OCI-LY3 (cell line): ENCODE data around the gene CPNE4.

ENCODE experiments used
- CTCF ChIP-seq: fragments of 200-600, 300-600 bp; sonication (generic); IDR thresholded peaks from 2 replicates; pipeline ENCODE4 v1.5.1; 2014; ENCODE audit warnings: antibody characterized with exemption, low read length, low read depth
- EZH2phosphoT487 ChIP-seq: fragments of 200-600 bp; shearing (Covaris generic); IDR thresholded peaks from 2 replicates; pipeline ENCODE4 v1.6.1; 2018; ENCODE audit warnings: antibody characterized with exemption, mixed run types, low read depth

GRCh38 chr3:131744765-131745164 is 290.0 kb downstream of the CPNE4 start:
- TF ChIP-seq CTCF (no peak), EZH2phosphoT487 (no peak)
